ENCODE measurements around the gene TPM1.

Gene TPM1

GRCh38 chr15:63073497-63074172, 31.1 kb downstream of the TPM1 start:
- DNase-seq (ENCODE audit: low read depth in 1 of 2, low spot score in 1 of 2): no peak

- DNase-seq (ENCODE audit: low read depth in 1 of 2, low spot score in 1 of 2): no peak
These were observed 32.8 kb downstream of the TPM1 start for GRCh38 chr15:63075015-63075983.

- DNase-seq (ENCODE audit: low read depth in 1 of 2, low spot score in 1 of 2): no peak
These were observed 33.6 kb downstream of the TPM1 start for GRCh38 chr15:63075984-63076713.

GRCh38 chr15:63076714-63077046, 34.1 kb downstream of the TPM1 start:
- DNase-seq (ENCODE audit: low read depth in 1 of 2, low spot score in 1 of 2): no peak

- no peak for DNase-seq (ENCODE audit: low read depth in 1 of 2, low spot score in 1 of 2)
These were observed 35.4 kb downstream of the TPM1 start for GRCh38 chr15:63077952-63078351.

- DNase-seq (ENCODE audit: low read depth in 1 of 2, low spot score in 1 of 2): no peak
These were observed 37.5 kb downstream of the TPM1 start for GRCh38 chr15:63079947-63080626.

GRCh38 chr15:63080634-63081250, 38.2 kb downstream of the TPM1 start:
- DNase-seq (ENCODE audit: low read depth in 1 of 2, low spot score in 1 of 2): no peak

- no peak for DNase-seq (ENCODE audit: low read depth in 1 of 2, low spot score in 1 of 2)
These were observed 39.8 kb downstream of the TPM1 start for GRCh38 chr15:63082366-63082765.

GRCh38 chr15:63083044-63083443, 40.5 kb downstream of the TPM1 start:
- no peak for DNase-seq (ENCODE audit: low read depth in 1 of 2, low spot score in 1 of 2)

GRCh38 chr15:63083541-63083940, 41.0 kb downstream of the TPM1 start:
- DNase-seq (ENCODE audit: low read depth in 1 of 2, low spot score in 1 of 2): no peak

- no peak for DNase-seq (ENCODE audit: low read depth in 1 of 2, low spot score in 1 of 2)
These were observed 42.3 kb downstream of the TPM1 start for GRCh38 chr15:63084806-63085205.

- no peak for DNase-seq (ENCODE audit: low read depth in 1 of 2, low spot score in 1 of 2)
These were observed 42.7 kb downstream of the TPM1 start for GRCh38 chr15:63085289-63085688.

GRCh38 chr15:63086271-63086670, 43.7 kb downstream of the TPM1 start:
- no peak for DNase-seq (ENCODE audit: low read depth in 1 of 2, low spot score in 1 of 2)

- no peak for DNase-seq (ENCODE audit: low read depth in 1 of 2, low spot score in 1 of 2)
These were observed 44.4 kb downstream of the TPM1 start for GRCh38 chr15:63086947-63087346.

GRCh38 chr15:63088533-63089245, 46.1 kb downstream of the TPM1 start:
- no peak for DNase-seq (ENCODE audit: low read depth in 1 of 2, low spot score in 1 of 2)

GRCh38 chr15:63089260-63090043, 46.9 kb downstream of the TPM1 start:
- DNase-seq (ENCODE audit: low read depth in 1 of 2, low spot score in 1 of 2): no peak

- DNase-seq (ENCODE audit: low read depth in 1 of 2, low spot score in 1 of 2): no peak
These were observed 47.9 kb downstream of the TPM1 start for GRCh38 chr15:63090472-63090871.

- no peak for DNase-seq (ENCODE audit: low read depth in 1 of 2, low spot score in 1 of 2)
These were observed 48.3 kb downstream of the TPM1 start for GRCh38 chr15:63090887-63091286.

GRCh38 chr15:63091679-63092446, 49.3 kb downstream of the TPM1 start:
- DNase-seq (ENCODE audit: low read depth in 1 of 2, low spot score in 1 of 2): no peak
